Naive thymus-derived CD4-positive, alpha-beta T cell (primary cell): Measurements from ENCODE around the gene GPR26. TPM values are rescaled to one million over a fixed set of nuclear protein-coding genes. Genes with fewer than 3 reads are reported as not detected.

Experiments
- ATAC-seq: fragments of 150-1000 bp; cut with Tn5 transposase; 2 replicates; pipeline ENCODE4 v1.10.0; 2021; ENCODE audit warnings: mild to moderate bottlenecking, moderate library complexity
- CTCF ChIA-PET: fragments of 350-600 bp; sonication (Branson Sonifier 250); formaldehyde crosslinking; loops from one replicate; lab custom pipeline; 2021; ENCODE audit warnings: antibody characterized with exemption; lab: Charles Lee
- POLR2A ChIA-PET: fragments of 350-600 bp; sonication (Branson Sonifier 250); formaldehyde crosslinking; loops from one replicate; lab custom pipeline; 2021; ENCODE audit warnings: antibody characterized with exemption, inconsistent platforms; lab: Charles Lee
- DNase-seq, 9 donors: peaks; one replicate each; pipeline versions ENCODE4 v3.0.0 to v3.0.0-alpha.2; 2020 to 2022; ENCODE audit warnings: mixed read lengths in 1 of 9
- H3K27ac ChIP-seq: one replicate; pipeline ENCODE4 v1.7.0; 2013; ENCODE audit warnings: mild to moderate bottlenecking, low read depth, low read length, moderate library complexity
- H3K27me3 ChIP-seq, 2 donors: one replicate each; pipeline ENCODE4 v1.7.0; 2013; ENCODE audit warnings: low read length in 2 of 2, mild to moderate bottlenecking in 2 of 2, moderate library complexity in 2 of 2; ENCODE audit not compliant: control insufficient read depth in 2 of 2, insufficient read depth in 2 of 2
- H3K36me3 ChIP-seq, 3 experiments: 1 replicate in 2 of 3; 2 replicates in 1 of 3; pipeline ENCODE4 v1.7.0; 2013; ENCODE audit warnings: low read length in 3 of 3, mild to moderate bottlenecking in 3 of 3, moderate library complexity in 1 of 3; ENCODE audit not compliant: insufficient read depth in 3 of 3, control insufficient read depth in 2 of 3
- H3K4me1 ChIP-seq, 2 donors: one replicate each; pipeline ENCODE4 v1.7.0; 2013; ENCODE audit warnings: low read length in 2 of 2, mild to moderate bottlenecking in 2 of 2, moderate library complexity in 1 of 2; ENCODE audit not compliant: control insufficient read depth in 2 of 2, insufficient read depth in 2 of 2
- H3K4me3 ChIP-seq: 2 replicates; pipeline ENCODE4 v1.7.0; 2013; ENCODE audit warnings: mild to moderate bottlenecking, low read length
- H3K9me3 ChIP-seq, 3 experiments: 1 replicate in 2 of 3; 2 replicates in 1 of 3; pipeline ENCODE4 v1.7.0; 2013; ENCODE audit warnings: low read length in 3 of 3; ENCODE audit not compliant: control insufficient read depth in 2 of 3
- H3K27ac Mint-ChIP-seq, 9 donors: one replicate each; pipeline ENCODE4 v1.8.0; 2020 to 2022; ENCODE audit warnings: mixed read lengths in 9 of 9, mild to moderate bottlenecking in 8 of 9, moderate library complexity in 5 of 9, inconsistent platforms in 2 of 9
- H3K27me3 Mint-ChIP-seq, 5 donors: one replicate each; pipeline ENCODE4 v1.8.0; 2021 to 2022; ENCODE audit warnings: mixed read lengths in 5 of 5, mild to moderate bottlenecking in 1 of 5
- H3K36me3 Mint-ChIP-seq, 5 donors: one replicate each; pipeline ENCODE4 v1.8.0; 2020 to 2022; ENCODE audit warnings: mixed read lengths in 5 of 5, mild to moderate bottlenecking in 3 of 5, inconsistent platforms in 1 of 5
- H3K4me1 Mint-ChIP-seq, 7 donors: one replicate each; pipeline ENCODE4 v1.8.0; 2020 to 2022; ENCODE audit warnings: mixed read lengths in 7 of 7, mild to moderate bottlenecking in 3 of 7, inconsistent platforms in 1 of 7
- H3K4me3 Mint-ChIP-seq, 10 donors: one replicate each; pipeline ENCODE4 v1.8.0; 2020 to 2022; ENCODE audit warnings: mild to moderate bottlenecking in 10 of 10, mixed read lengths in 10 of 10, moderate library complexity in 6 of 10, inconsistent platforms in 2 of 10
- H3K9me3 Mint-ChIP-seq, 11 donors: one replicate each; pipeline ENCODE4 v1.8.0; 2020 to 2022; ENCODE audit warnings: mixed read lengths in 11 of 11, mild to moderate bottlenecking in 4 of 11, inconsistent platforms in 1 of 11, moderate library complexity in 1 of 11
- intact Hi-C, 2 donors: fragments of 100-400 bp; cut with micrococcal nuclease; formaldehyde crosslinking; loops; one replicate each; pipeline ENCODE4 v1.15.1; 2023
- polyA plus RNA-seq, 2 donors: library from polyadenylated mRNA; unstranded; fragments of 300-500 nt; fragmentation: Illumina TruSeq; gene quantifications; one replicate each; pipeline ENCODE4 v1.2.3, GENCODE V29; 2021
- total RNA-seq, 6 experiments: library from RNA in 5 of 6; stranded (reverse) in 5 of 6; gene quantifications; 1 replicate in 5 of 6; 2 replicates in 1 of 6; pipeline ENCODE4 v1.2.3 and lab custom pipeline; 2021 to 2026

The GPR26 gene
- total and polyA plus RNA-seq, 7 experiments from 2014 or later, result not detected

DNA sequence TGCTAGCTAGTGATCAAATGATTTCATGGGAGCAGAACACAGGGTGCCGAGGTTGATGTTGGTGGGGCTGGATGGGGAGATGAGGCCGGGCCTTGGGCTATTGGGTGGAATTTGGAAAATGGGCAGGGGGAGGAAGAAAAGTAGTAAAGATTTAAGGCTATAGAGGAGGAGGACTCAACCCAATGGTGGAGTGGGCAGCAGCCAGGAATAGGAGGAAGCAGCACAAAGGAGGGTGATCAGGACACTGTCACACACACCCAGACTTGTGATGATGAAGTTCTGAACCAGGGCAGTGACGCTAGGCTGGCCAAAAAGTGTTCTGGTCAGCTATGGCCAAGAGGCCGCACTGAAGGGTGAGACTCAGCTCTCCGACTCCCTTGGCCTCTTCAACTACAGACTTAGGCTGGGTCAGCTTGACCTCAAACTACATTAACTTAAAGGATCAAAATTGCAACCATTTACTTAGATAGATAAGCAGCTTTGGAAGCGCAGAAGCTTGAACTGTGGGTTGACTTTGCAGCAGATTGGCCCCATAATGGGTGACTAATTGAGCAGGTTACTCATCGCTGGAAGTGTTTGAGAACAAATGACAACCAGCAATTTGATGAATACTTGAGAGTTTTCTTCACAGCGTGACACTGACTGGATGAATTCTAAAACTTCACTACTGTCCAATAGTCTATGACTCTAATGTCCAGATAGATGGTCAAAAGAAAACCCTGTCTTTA is 29.4 kb upstream of the GPR26 start:
- peaks cover 0 to 6% (median 0%) of the 10 kb centered on the region in 11 donors for H3K9me3 Mint-ChIP-seq
- no peak overlapping the region for H3K4me3 ChIP-seq
- H3K4me1 Mint-ChIP-seq, result no peaks in the 10 kb centered on the region
- no peaks in the 10 kb centered on the region for H3K4me1 ChIP-seq
- H3K27me3 ChIP-seq, result no peaks in the 10 kb centered on the region
- H3K36me3 Mint-ChIP-seq, result no peaks in the 10 kb centered on the region
- DNase-seq, result no peak
- POLR2A ChIA-PET, result no interaction called here
- no peaks in the 10 kb centered on the region for H3K36me3 ChIP-seq
- intact Hi-C loops, result no loop called here
- no peak overlapping the region for H3K4me3 Mint-ChIP-seq
- no peaks in the 10 kb centered on the region for H3K9me3 ChIP-seq
- H3K27ac Mint-ChIP-seq, result no peak overlapping the region
- H3K27me3 Mint-ChIP-seq, result peaks cover 0 to 45% (median 36%) of the 10 kb centered on the region in 5 donors
- H3K27ac ChIP-seq, result no peak overlapping the region
- CTCF ChIA-PET, result no interaction called here
- ATAC-seq, result no peak

DNA sequence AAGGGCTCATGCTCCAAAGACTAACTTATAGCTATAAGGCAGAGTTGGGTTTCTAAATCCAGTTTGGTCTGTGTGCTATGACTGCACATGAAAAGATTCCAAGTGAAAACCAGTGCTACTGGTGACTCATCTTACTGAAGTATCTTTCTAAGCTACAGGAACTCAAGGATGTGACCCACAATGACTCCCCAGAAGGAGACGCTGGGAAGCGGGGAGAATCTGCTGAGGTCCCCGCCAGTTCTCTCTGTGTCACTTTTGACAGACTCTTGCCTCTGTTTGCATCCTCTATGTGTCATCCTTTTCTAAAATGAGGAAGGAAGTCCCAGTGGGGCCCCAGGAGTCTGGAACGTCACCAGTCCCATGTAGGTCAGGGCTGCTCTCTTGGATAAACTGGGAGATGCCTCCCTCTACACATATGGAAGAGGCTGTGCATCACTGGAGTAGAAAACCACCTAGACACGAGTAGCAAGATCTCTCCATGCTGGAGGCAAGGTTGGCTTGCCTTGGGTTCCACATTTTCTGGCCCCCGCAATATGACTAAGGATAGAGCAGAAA is 28.8 kb upstream of the GPR26 start:
- ChIA-PET CTCF (no interaction called here), POLR2A (no interaction called here)
- H3K4me1 Mint-ChIP-seq, result no peaks in the 10 kb centered on the region
- no peak overlapping the region for H3K4me3 ChIP-seq
- intact Hi-C loops, result no loop called here
- H3K27me3 Mint-ChIP-seq, result peaks cover 0 to 43% (median 35%) of the 10 kb centered on the region in 5 donors
- no peaks in the 10 kb centered on the region for H3K4me1 ChIP-seq
- no peak for ATAC-seq
- H3K36me3 Mint-ChIP-seq, result no peaks in the 10 kb centered on the region
- no peak overlapping the region for H3K4me3 Mint-ChIP-seq
- no peaks in the 10 kb centered on the region for H3K27me3 ChIP-seq
- H3K9me3 Mint-ChIP-seq, result peaks cover 0 to 6% (median 0%) of the 10 kb centered on the region in 11 donors
- DNase-seq, result no peak
- no peaks in the 10 kb centered on the region for H3K36me3 ChIP-seq
- no peak overlapping the region for H3K27ac Mint-ChIP-seq
- no peak overlapping the region for H3K27ac ChIP-seq
- no peaks in the 10 kb centered on the region for H3K9me3 ChIP-seq

DNA sequence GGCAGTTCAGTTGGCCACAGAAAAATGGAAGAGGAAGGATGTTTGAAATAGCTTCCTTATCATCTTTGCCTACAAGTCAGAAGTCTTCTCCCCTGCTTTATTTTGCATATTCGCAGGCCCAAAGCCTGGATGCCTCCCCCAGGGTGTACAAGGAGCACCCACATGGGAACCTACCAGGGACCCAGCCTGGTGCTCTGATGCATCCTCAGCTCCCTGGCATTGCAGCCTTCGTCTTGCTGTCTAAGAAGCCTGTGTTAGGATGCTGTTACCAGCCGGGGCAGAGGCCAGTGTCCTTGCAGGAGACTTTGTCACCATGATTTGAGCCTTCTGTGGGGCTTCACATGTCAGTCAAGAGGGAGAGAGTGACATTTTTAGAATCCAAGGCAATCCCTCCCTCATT is 27.0 kb upstream of the GPR26 start:
- Histone ChIP-seq H3K36me3 (no peaks in the 10 kb centered on the region), H3K9me3 (no peaks in the 10 kb centered on the region), H3K4me1 (no peaks in the 10 kb centered on the region), H3K27ac (no peak overlapping the region), H3K27me3 (no peaks in the 10 kb centered on the region), H3K4me3 (no peak overlapping the region)
- Mint-ChIP-seq H3K27me3 (peaks cover 0 to 34% (median 27%) of the 10 kb centered on the region in 5 donors), H3K36me3 (no peaks in the 10 kb centered on the region), H3K4me3 (no peak overlapping the region), H3K27ac (no peak overlapping the region), H3K9me3 (peaks cover 0 to 3% (median 0%) of the 10 kb centered on the region in 11 donors), H3K4me1 (no peaks in the 10 kb centered on the region)
- no peak for DNase-seq
- intact Hi-C loops, result no loop called here
- ChIA-PET CTCF (no interaction called here), POLR2A (no interaction called here)
- ATAC-seq, result no peak

DNA sequence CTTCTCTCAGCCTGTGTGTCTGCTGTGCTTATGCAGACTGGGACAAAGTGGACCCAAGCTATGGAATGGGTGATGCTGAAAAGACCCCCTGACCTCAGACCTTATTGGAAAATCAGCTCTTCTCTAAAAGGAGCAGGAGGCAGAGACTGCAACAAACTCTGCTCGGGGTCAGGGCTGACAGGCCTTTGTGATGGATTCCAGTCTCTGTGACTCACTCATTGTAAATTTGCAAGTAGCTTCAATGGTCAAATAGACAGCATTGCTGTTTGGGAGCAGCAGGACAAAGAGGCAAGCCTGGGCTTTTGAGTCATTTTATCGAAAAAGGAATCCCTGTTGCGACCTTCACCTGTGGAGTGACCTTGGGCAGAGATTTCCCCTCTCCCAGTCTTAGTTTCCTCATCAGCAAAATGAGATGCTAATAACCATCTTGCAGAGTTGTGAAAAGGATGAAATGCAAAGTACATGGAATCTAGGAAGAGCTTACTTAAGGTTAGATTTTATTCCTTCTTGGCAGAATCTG is 26.1 kb upstream of the GPR26 start:
- Mint-ChIP-seq H3K36me3 (no peaks in the 10 kb centered on the region), H3K27me3 (peaks cover 0 to 40% (median 28%) of the 10 kb centered on the region in 5 donors), H3K4me1 (no peaks in the 10 kb centered on the region), H3K4me3 (no peak overlapping the region), H3K9me3 (peaks cover 0 to 2% (median 0%) of the 10 kb centered on the region in 11 donors), H3K27ac (no peak overlapping the region)
- DNase-seq, result no peak
- Histone ChIP-seq H3K4me1 (no peaks in the 10 kb centered on the region), H3K36me3 (no peaks in the 10 kb centered on the region), H3K27ac (no peak overlapping the region), H3K4me3 (no peak overlapping the region), H3K27me3 (no peaks in the 10 kb centered on the region), H3K9me3 (no peaks in the 10 kb centered on the region)
- ChIA-PET CTCF (no interaction called here), POLR2A (no interaction called here)
- intact Hi-C loops, result no loop called here
- ATAC-seq, result no peak

DNA sequence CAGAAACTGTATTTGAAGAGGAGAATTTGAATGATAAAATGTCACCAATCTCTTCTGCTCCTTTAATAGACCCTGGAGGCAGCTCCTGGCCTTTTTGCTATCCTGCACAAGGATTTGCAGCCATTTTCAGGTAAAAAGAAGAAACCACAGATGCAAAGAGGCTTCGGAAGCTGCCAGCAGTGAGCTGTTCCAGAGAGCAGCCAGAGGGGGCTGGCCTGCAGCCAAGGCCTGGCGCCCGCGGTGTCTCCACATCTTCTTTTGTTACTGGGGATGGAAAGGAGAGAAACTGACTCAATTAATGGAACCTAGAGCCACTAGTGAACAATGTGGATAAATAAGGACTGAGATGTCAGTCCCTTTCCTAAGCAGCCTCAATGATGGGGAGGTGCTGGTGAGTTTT is 23.9 kb upstream of the GPR26 start:
- Histone ChIP-seq H3K9me3 (no peaks in the 10 kb centered on the region), H3K27ac (no peak overlapping the region), H3K27me3 (no peaks in the 10 kb centered on the region), H3K4me3 (no peak overlapping the region), H3K36me3 (no peaks in the 10 kb centered on the region), H3K4me1 (no peaks in the 10 kb centered on the region)
- Mint-ChIP-seq H3K9me3 (no peaks in the 10 kb centered on the region), H3K36me3 (no peaks in the 10 kb centered on the region), H3K4me3 (no peak overlapping the region), H3K27me3 (peaks cover 0 to 42% (median 34%) of the 10 kb centered on the region in 5 donors), H3K4me1 (no peaks in the 10 kb centered on the region), H3K27ac (no peak overlapping the region)
- CTCF ChIA-PET, result no interaction called here
- DNase-seq (no peak), ATAC-seq (no peak)
- intact Hi-C loops, result no loop called here
- POLR2A ChIA-PET, result no interaction called here

DNA sequence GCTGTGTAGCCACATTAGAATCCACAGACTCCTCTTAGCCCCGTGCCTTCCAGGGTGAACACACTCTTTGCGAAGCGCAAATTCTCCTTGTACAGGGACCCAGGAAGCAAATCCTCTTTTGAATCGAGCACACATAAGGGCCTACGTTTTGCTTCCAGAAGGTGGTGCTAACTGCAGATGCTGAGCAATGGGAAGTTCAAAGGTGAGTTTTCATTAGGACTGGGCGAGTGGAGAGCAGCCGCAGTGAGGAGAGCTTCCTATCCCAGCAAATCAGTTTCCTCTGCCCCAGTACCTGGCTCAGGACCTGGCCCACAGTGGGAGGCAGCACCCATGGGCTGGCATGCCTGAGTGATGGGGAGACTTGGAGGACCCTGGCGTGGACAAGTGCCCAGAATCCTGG is 23.5 kb upstream of the GPR26 start:
- Mint-ChIP-seq H3K27ac (no peak overlapping the region), H3K36me3 (no peaks in the 10 kb centered on the region), H3K9me3 (no peaks in the 10 kb centered on the region), H3K4me1 (no peaks in the 10 kb centered on the region), H3K27me3 (peaks cover 0 to 42% (median 34%) of the 10 kb centered on the region in 5 donors), H3K4me3 (no peak overlapping the region)
- intact Hi-C loops, result no loop called here
- Histone ChIP-seq H3K27ac (no peak overlapping the region), H3K9me3 (no peaks in the 10 kb centered on the region), H3K4me1 (no peaks in the 10 kb centered on the region), H3K36me3 (no peaks in the 10 kb centered on the region), H3K4me3 (no peak overlapping the region), H3K27me3 (no peaks in the 10 kb centered on the region)
- DNase-seq, result no peak
- POLR2A ChIA-PET, result no interaction called here
- no peak for ATAC-seq
- CTCF ChIA-PET, result no interaction called here

DNA sequence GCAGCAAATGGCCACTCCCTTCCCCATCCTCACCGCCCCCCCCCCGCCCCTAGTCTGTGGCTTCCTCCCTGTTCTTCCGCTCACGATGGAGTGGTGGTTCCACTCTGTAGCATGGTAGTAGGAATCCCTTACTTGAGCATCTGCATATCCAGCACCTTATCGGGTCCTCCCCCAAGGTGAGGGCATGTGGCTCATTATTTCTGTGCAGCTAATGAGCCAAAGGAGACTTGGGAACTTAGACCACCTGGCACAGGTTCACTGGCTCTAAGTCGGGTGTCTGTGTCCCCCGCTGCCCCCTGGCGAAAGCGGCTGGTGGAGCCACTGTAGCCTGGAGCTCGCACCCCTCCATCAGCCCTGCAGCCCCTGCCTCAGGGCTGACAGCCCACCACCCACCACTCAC is 22.8 kb upstream of the GPR26 start:
- Histone ChIP-seq H3K27me3 (no peaks in the 10 kb centered on the region), H3K9me3 (no peaks in the 10 kb centered on the region), H3K27ac (no peak overlapping the region), H3K4me1 (no peaks in the 10 kb centered on the region), H3K4me3 (no peak overlapping the region), H3K36me3 (no peaks in the 10 kb centered on the region)
- intact Hi-C loops, result no loop called here
- DNase-seq (no peak), ATAC-seq (no peak)
- Mint-ChIP-seq H3K9me3 (no peaks in the 10 kb centered on the region), H3K27me3 (peaks cover 0 to 42% (median 34%) of the 10 kb centered on the region in 5 donors), H3K4me3 (no peak overlapping the region), H3K36me3 (no peaks in the 10 kb centered on the region), H3K4me1 (no peaks in the 10 kb centered on the region), H3K27ac (no peak overlapping the region)
- CTCF ChIA-PET, result no interaction called here
- POLR2A ChIA-PET, result no interaction called here
